GM20431 (cell line): Measurements from ENCODE around the gene AGO3.

Source experiments
- in situ Hi-C: fragments of 300-500 bp; cut with MseI, MboI; formaldehyde crosslinking; loops from one replicate; pipeline ENCODE4 v1.15.0; 2020; ENCODE audit warnings: low sequenced_read_pairs; ENCODE audit not compliant: unreplicated experiment

AGO3 gene

DNA sequence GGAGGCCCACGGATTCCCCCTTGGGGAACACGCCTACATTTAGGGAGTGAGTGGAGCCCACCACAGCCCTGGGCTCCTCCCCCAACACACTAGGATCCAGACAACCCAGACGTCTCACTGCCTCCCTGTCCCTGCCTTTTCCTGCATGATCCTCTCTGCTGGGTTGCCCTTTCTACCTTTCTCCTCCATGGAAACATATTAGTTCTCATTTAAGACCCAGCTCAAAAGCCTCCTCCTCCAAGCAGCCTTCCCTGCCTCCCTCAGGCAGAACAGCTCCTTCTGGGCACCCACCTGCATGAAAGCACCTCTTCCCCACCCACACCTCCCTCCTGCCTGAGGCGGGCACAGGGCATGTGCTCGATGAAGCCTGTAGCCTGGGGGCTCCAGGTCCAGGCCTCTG is 183.5 kb downstream of the AGO3 start:
- in situ Hi-C loops, result no loop called here

DNA sequence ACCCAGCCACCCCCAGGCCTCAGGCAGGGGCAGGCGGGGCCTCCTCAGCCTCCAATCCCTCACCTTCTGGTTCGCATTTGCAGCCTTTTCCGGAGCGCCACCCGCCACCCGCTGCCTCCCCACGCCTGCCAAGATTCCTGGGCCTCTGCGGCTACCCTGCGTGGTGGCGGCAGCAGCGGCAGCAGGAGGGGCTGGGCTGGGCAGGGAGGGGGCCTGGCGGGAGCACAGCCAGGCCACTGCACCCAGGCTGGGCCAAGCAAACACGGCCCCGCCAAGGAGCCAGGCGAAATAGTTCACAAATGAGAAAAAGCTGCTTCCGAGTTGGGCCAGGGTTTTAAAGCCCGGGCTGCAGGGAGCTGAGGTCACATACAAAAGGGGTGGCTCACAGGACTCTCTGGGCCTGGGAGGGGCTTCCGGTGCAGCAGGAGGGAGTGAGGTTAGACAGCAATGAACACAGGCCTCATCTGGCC is 184.3 kb downstream of the AGO3 start:
- in situ Hi-C loops, result no loop called here

DNA sequence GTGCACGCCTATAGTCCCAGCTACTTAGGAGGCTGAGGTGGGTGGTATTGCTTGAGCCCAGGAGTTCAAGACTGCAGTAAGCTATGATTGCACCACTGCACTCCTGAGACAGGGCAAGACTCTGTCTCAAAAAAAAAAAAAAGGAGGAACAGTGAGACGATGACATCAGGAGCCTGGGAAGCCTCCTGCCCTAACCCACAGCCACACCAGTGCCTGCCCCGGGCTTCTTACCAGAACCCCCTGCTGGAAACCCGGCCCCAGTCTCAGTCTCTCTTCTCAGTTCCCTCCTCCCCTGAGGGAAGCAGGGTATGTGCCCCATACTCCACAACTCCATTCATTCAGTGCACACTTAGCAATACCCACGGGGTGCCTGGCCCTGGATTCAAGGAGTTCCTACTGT is 185.0 kb downstream of the AGO3 start:
- in situ Hi-C loops, result no loop called here

DNA sequence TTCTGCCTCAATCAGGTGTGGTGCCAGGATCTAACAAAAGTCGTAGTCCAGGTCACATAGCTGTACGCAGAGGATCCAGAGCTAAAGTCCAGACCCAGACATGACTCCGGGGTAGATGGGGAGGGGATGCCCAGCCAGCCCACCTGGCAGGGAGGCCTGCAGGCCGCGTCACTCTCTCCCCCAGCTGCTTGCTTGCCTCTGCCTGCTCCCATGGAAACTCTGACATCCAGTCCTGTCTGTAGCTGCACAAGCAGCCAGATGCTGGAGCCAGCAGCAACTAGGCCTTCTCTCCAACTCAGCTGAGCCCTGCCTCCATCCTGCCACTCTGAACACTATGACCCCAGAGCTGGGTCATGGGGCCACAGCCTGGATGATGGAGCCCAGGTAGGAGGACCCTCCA is 186.0 kb downstream of the AGO3 start:
- in situ Hi-C loops, result no loop called here

DNA sequence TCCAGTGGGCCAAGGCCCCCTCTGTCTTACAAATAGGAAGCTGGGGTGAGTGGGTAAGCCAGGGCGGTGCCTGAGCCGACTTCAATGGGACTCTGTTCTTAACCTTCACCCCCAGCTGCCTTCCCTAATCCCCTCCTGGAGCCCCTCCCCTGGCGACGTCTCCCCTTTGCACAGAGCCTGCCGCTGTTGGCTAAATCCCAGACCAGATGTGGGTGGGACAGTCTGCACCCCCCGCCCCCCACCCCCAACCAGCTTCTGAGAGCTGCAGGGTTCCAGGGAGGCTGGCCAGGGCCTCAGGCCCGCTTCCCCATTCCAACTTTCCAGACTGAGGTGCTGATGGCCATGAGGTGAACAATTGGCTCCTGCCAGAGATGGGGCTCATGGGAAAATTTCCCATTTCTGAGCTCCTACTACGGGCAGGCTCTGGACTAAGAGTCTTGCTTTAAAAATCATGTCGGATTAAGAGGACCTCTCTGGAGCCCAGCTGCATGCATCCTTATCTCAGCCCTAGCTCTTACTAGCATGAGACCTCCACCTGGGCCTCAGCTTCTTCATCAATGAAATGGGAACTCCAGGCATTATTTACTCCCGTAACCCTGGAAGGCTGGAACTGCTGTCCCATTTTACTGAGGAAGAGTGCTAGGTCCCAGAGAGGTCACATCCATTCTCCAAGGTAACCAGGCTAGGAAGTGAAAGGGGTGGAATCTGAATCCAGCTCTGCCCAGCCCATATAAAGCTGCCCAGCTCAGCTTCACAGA is 187.7 kb downstream of the AGO3 start:
- in situ Hi-C loops, result no loop called here

DNA sequence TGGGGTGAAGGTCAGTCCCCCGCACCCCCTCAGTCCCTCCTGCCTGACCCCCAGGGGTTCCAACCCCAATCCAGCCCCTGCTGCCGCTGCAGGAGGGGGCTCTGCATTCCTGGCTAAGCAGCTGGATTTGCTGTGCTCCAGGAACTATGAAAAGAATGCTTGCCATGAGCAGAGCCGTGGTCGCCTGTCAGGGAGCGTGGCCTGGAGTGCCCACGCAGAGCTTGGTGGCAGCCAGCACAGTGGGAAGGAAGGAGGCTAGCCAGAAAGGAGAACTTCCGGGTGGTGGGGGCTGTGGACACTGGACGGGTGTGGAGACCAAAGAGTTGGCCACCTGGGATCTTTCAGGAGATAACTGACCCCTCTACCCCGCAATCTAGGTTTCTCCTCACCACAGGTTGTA is 188.6 kb downstream of the AGO3 start:
- in situ Hi-C loops, result no loop called here
